K562 (cell line): ENCODE data around the gene PBX1. TPM values are rescaled to one million over a fixed set of nuclear protein-coding genes. Genes with fewer than 3 reads are reported as not detected.

Source experiments
- ATAC-seq: fragments of 200-7000 bp; cut with Tn5 transposase; 3 replicates; pipeline ENCODE4 v1.9.1; 2020; ENCODE audit warnings: moderate library complexity
- BruUV-seq: library from RNA; stranded (reverse); fragments of 400-500 nt; replicated peaks from 2 replicates; lab custom pipeline; 2021; lab: Mats Ljungman, UMichigan
- CTCF ChIA-PET: fragments of 300-600 bp; formaldehyde crosslinking; extraction: SDS; loops from one replicate; lab custom pipeline; 2021; ENCODE audit warnings: low intra/inter-chr PET ratio; lab: Yijun Ruan, JAX
- POLR2A ChIA-PET: fragments of 300-600, 350-650 bp; sonication (Branson Sonifier 250); formaldehyde crosslinking; extraction: SDS; loops from one replicate; lab custom pipeline; 2021; ENCODE audit warnings: antibody characterized with exemption, inconsistent platforms; lab: Yijun Ruan, JAX
- DNase-seq, 4 experiments: peaks; one replicate each; pipeline versions ENCODE4 v3.0.0 to v3.0.0-alpha.2; 2011 to 2018; ENCODE audit warnings: low spot score in 3 of 4, mixed read lengths in 3 of 4; ENCODE audit errors: extremely low read depth in 1 of 4
- FAIRE-seq: peaks from 2 replicates; lab custom pipeline; 2011; peaks lifted over from hg19 to GRCh38; lab: Jason Lieb, UNC
- H2AFZ ChIP-seq: 2 replicates; pipeline ENCODE4 v1.6.0; 2011; ENCODE audit warnings: low read depth, low read length, control low read depth, inconsistent platforms
- H3K27ac ChIP-seq: fragments of 200-600 bp; 3 replicates; pipeline ENCODE4 v1.8.0; 2011; ENCODE audit warnings: low read depth, mild to moderate bottlenecking, control low read depth, inconsistent platforms, low read length, moderate library complexity, mixed read lengths; ENCODE audit errors: extremely low read depth
- H3K27me3 ChIP-seq, 2 experiments: fragments of 300-600 bp in 1 of 2; 2 replicates in 1 of 2; 3 replicates in 1 of 2; pipeline versions ENCODE4 v1.6.0 to v1.8.0; 2011; ENCODE audit warnings: inconsistent platforms in 2 of 2, low read length in 2 of 2, mild to moderate bottlenecking in 1 of 2, mixed read lengths in 1 of 2, moderate library complexity in 1 of 2; ENCODE audit not compliant: control insufficient read depth in 2 of 2, insufficient read depth in 2 of 2
- H3K36me3 ChIP-seq: fragments of 300-600 bp; 3 replicates; pipeline ENCODE4 v1.8.0; 2011; ENCODE audit warnings: mild to moderate bottlenecking, low read length, inconsistent platforms; ENCODE audit not compliant: control insufficient read depth, insufficient read depth
- H3K4me1 ChIP-seq, 2 experiments: fragments of 200-600 bp in 1 of 2; replicated peaks in 1 of 2; 2 replicates in 1 of 2; 3 replicates in 1 of 2; pipeline versions ENCODE4 v1.5.1 to v1.8.0; 2011; ENCODE audit warnings: inconsistent platforms in 2 of 2, low read length in 2 of 2, mild to moderate bottlenecking in 1 of 2, mixed read lengths in 1 of 2, moderate library complexity in 1 of 2; ENCODE audit not compliant: control insufficient read depth in 2 of 2, insufficient read depth in 2 of 2
- H3K4me2 ChIP-seq: 2 replicates; pipeline ENCODE4 v1.6.1; 2011; ENCODE audit warnings: low read length, control low read depth, inconsistent platforms, mixed read lengths; ENCODE audit not compliant: insufficient read depth
- H3K4me3 ChIP-seq: fragments of 200-600 bp; sonication (generic), shearing (Covaris generic); 2 replicates; pipeline ENCODE4 v1.5.1; 2016; ENCODE audit warnings: control low read depth, inconsistent platforms
- H3K79me2 ChIP-seq: fragments of 200-600 bp; 3 replicates; pipeline ENCODE4 v1.8.0; 2011; ENCODE audit warnings: low read length, inconsistent platforms; ENCODE audit not compliant: control insufficient read depth, insufficient read depth
- H3K9ac ChIP-seq, 2 experiments: 2 replicates each; pipeline versions ENCODE4 v1.6.0 to v1.6.1; 2011; ENCODE audit warnings: low read depth in 2 of 2, low read length in 2 of 2, control low read depth in 1 of 2, inconsistent platforms in 1 of 2, mild to moderate bottlenecking in 1 of 2, mixed read lengths in 1 of 2; ENCODE audit not compliant: insufficient read depth in 1 of 2
- H3K9me1 ChIP-seq: one replicate; pipeline ENCODE4 v1.6.0; 2011; ENCODE audit warnings: inconsistent platforms, mild to moderate bottlenecking, low read length, moderate library complexity; ENCODE audit not compliant: control insufficient read depth, insufficient read depth
- H3K9me3 ChIP-seq: replicated peaks from 2 replicates; pipeline ENCODE4 v1.5.1; 2011; ENCODE audit warnings: low read depth, low read length, inconsistent platforms; ENCODE audit not compliant: control insufficient read depth, insufficient read depth
- H4K20me1 ChIP-seq: replicated peaks from 2 replicates; pipeline ENCODE4 v1.6.1; 2011; ENCODE audit warnings: low read length, inconsistent platforms, mixed read lengths; ENCODE audit not compliant: control insufficient read depth, insufficient read depth
- RBM39 ChIP-seq: fragments of 200-400 bp; formaldehyde crosslinking; optimal IDR thresholded peaks from 2 replicates; pipeline ENCODE3; 2018; ENCODE audit warnings: low read depth, low read length
- WGBS: fragments of 100-300 bp; shearing (Covaris generic); methylation state at CpG from one replicate; pipeline ENCODE4 v1.1.6; 2016; ENCODE audit warnings: low coverage, mixed read lengths; ENCODE audit not compliant: insufficient coverage; ENCODE audit errors: missing lambda C conversion rate; 5-methylcytosine and 5-hydroxymethylcytosine counted together
- in situ Hi-C: fragments of 300-500 bp; cut with MboI; formaldehyde crosslinking; loops from 4 replicates; pipeline ENCODE4 v1.15.0; 2018; ENCODE audit warnings: inconsistent platforms, mixed read lengths
- intact Hi-C: fragments of 100-400 bp; cut with micrococcal nuclease; formaldehyde crosslinking; loops from 2 replicates; pipeline ENCODE4 v1.14.2; 2022
- polyA plus RNA-seq, 8 experiments: library from polyadenylated mRNA; depleted of rRNA in 4 of 8; stranded (reverse) in 5 of 8; unstranded in 3 of 8; fragments of >200 nt; fragmentation: Nextera tagmentation in 2 of 8; fragmentation: Illumina TruSeq in 1 of 8; extraction: Ambion mirVana in 2 of 8; extraction: Trizol in 1 of 8; gene quantifications; 2 replicates each; pipeline versions ENCODE4 v1.2.1 to v1.2.3, GENCODE V29; 2011 to 2014; ENCODE audit warnings: inconsistent platforms in 1 of 8, missing spikeins in 1 of 8
- total RNA-seq, 7 experiments: library from RNA; depleted of rRNA in 6 of 7; stranded (reverse); fragments of >200 nt in 6 of 7; fragmentation: Illumina TruSeq in 2 of 7; extraction: Trizol in 2 of 7; gene quantifications; 2 replicates each; pipeline versions ENCODE4 v1.2.1 to v1.2.3, GENCODE V29; 2011 to 2021; ENCODE audit warnings: low replicate concordance in 1 of 7
- TF ChIP-seq, protein P1 (sequence below): fragments of 450-650 bp; formaldehyde crosslinking; IDR thresholded peaks from 2 replicates; pipeline ENCODE4 v1.4.0; 2022; ENCODE audit warnings: mild to moderate bottlenecking, moderate library complexity

The PBX1 gene
- total and polyA plus RNA-seq, 9 of the 15 experiments (the other 6 are each of a cell fraction or from before 2014, with no cell fraction given), result 0.03 to 0.62 (median 0.17) TPM

DNA sequence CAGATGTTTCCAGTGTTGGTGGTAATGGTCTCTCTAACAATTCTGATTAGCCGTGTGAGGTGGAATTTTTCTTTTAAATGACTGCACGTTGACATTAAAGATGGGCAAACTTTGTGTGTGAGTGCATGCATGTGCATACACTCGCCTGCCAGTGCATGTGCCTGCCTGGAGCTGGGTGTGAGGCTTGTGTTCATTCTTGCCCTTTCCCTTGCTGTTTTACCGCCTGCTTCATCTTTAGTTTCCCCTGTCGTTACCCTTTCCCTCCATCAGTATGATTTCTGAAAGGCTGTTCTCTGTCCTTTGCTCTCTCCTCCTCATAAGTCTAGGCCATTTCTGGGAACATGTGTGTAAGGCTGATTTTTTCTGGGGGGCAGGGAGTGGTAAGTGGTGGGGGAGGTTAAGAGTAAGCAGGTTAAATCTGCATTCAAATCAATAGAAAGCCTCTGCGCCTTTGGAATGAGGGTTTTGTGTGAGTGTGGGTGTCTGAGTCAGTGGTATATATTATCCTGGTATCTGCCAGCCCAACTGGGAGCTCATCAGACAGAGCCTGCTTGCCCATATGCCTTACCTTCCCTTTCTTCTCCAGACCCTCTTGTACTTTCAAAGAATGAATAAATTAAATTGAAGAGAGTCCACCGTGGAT lies 112.5 kb downstream of the PBX1 start:
- POLR2A ChIA-PET, result interaction anchor here (0.6 kb wide), 1 partner anchor 186 kb away, joined by 5 read pairs; no protein-coding TSS in a partner anchor
- TF ChIP-seq, protein P1, sequence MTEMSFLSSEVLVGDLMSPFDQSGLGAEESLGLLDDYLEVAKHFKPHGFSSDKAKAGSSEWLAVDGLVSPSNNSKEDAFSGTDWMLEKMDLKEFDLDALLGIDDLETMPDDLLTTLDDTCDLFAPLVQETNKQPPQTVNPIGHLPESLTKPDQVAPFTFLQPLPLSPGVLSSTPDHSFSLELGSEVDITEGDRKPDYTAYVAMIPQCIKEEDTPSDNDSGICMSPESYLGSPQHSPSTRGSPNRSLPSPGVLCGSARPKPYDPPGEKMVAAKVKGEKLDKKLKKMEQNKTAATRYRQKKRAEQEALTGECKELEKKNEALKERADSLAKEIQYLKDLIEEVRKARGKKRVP (CRISPR knock-in tag), result no peak
- no peak for TF ChIP-seq RBM39
- TF ChIP-seq, all 486 proteins: peak for 0

More for the DNA sequence above, 112.5 kb downstream of the PBX1 start:
- in situ Hi-C loops (no loop called here), intact Hi-C loops (loop anchor here (5.0 kb wide), 1 partner anchor 401 kb away; no protein-coding TSS in a partner anchor)
- no peaks in the 10 kb centered on the region for H3K79me2 ChIP-seq
- H3K4me3 ChIP-seq, result no peak overlapping the region
- CTCF ChIA-PET, result no interaction called here
- H3K9me1 ChIP-seq, result no peaks in the 10 kb centered on the region
- H3K27me3 ChIP-seq, result peaks cover 0 to 2% of the 10 kb centered on the region in 2 experiments; a peak in 1 of 5 replicates
- no peak for DNase-seq
- H3K36me3 ChIP-seq, result no peaks in the 10 kb centered on the region
- FAIRE-seq, result no peak
- no peak overlapping the region for H3K9ac ChIP-seq
- H3K9me3 ChIP-seq, result no peaks in the 10 kb centered on the region
- no peak overlapping the region for H3K27ac ChIP-seq
- H3K4me2 ChIP-seq, result no peak overlapping the region
- no TSS peak for BruUV-seq
- no peaks in the 10 kb centered on the region for H4K20me1 ChIP-seq
- 1% methylated on average over 7 of the region's 7 CpGs for WGBS
- no peaks in the 10 kb centered on the region; a peak in 2 of 5 replicates for H3K4me1 ChIP-seq
- no peak overlapping the region for H2AFZ ChIP-seq
- no peak for ATAC-seq
